ENCODE measurements around the gene ZNF692. TPM values are rescaled to one million over a fixed set of nuclear protein-coding genes. Genes with fewer than 3 reads are reported as not detected.

Gene ZNF692
- total and polyA plus RNA-seq, 2 of the 13 experiments (the other 11 are each of a cell fraction or from before 2014, with no cell fraction given), result 27.3 to 45.8 TPM

- CTCF ChIA-PET (ENCODE audit: low intra/inter-chr PET ratio, low total read pairs), result no interaction called here
- ATAC-seq (peak; percentile 87), DNase-seq (ENCODE audit: low spot score) (peak; percentile 80), FAIRE-seq (peak; percentile 80)
- POLR2A ChIA-PET, result interaction anchor here (1.0 to 4.2 kb wide), 10 partner anchors 11 to 80 kb away, joined by 3 to 108 read pairs (median 9); partner anchors contain the start of genes PGBD2, SH3BP5L and ZNF692
- 0 out of 2 replicates have a peak, but pooled peaks cover 2% of the 10 kb centered on the region for H4K20me1 ChIP-seq (ENCODE audit: insufficient read depth, low read length)
- H3K9me3 ChIP-seq (ENCODE audit: low read length), result no peaks in the 10 kb centered on the region
- H3K4me2 ChIP-seq (ENCODE audit: low read depth, low read length), result peak overlapping the region; percentile 83
- peak overlapping the region; percentile 58 to 87 (median 83) for H3K4me3 ChIP-seq (replicated peaks in 1 of 3; ENCODE audit: insufficient read depth in 1 of 3, low read depth in 2 of 3, low read length in 3 of 3)
- H3K79me2 ChIP-seq (ENCODE audit: insufficient read depth, low read length), result peaks cover 30% of the 10 kb centered on the region
- intact Hi-C loops (cut with micrococcal nuclease; ENCODE audit: unreplicated experiment), result loop anchor here (1.0 kb wide), 4 partner anchors 10 to 142 kb away; partner anchors contain the start of genes PGBD2 and ZNF692
- H3K27ac ChIP-seq (ENCODE audit: extremely low read length, insufficient read depth, low read length), result peak overlapping the region; percentile 96
- H2AFZ ChIP-seq (ENCODE audit: low read length), result no peak overlapping the region
- TSS peak; percentile 64 for BruUV-seq (replicated peaks)
- no peaks in the 10 kb centered on the region; a peak in 1 of 5 replicates for H3K27me3 ChIP-seq (ENCODE audit: control insufficient read depth in 1 of 2, insufficient read depth in 2 of 2, low read length in 2 of 2)
- WGBS (ENCODE audit: low lambda C conversion rate), result 0% methylated on average over 3 of the region's 82 CpGs
- in situ Hi-C loops (cut with HindIII; ENCODE audit: extremely low pct_ligation_motif_present, low pct_unique_long_range_greater_than_20kb), result no loop called here
- peaks cover 3 to 5% of the 10 kb centered on the region in 2 experiments; a peak in 2 of 5 replicates for H3K36me3 ChIP-seq (replicated peaks in 1 of 2; ENCODE audit: control insufficient read depth in 1 of 2, insufficient read depth in 2 of 2, low read length in 2 of 2)
- H3K9ac ChIP-seq (ENCODE audit: insufficient read depth, low read depth, low read length), result peak overlapping the region; percentile 93
- peaks cover 66% of the 10 kb centered on the region for H3K4me1 ChIP-seq (ENCODE audit: insufficient read depth, low read length)
- TF ChIP-seq GLI4 (CRISPR knock-in tag; IDR thresholded peaks at IDR 0.05; ENCODE audit: borderline replicate concordance) (no peak), ZC3H13 (CRISPR knock-in tag; IDR thresholded peaks at IDR 0.05) (peak; percentile 63; the same call in 1 of the 2 replicates), NFYB (CRISPR knock-in tag; IDR thresholded peaks at IDR 0.05) (peak; percentile 79), ZNF780A (CRISPR knock-in tag; IDR thresholded peaks at IDR 0.05) (no peak; the same call in 1 of the 2 replicates), WIZ (CRISPR knock-in tag; IDR thresholded peaks at IDR 0.05) (0 out of 2 replicates have a peak, but pooled peaks have one; percentile 7), PRDM4 (CRISPR knock-in tag; IDR thresholded peaks at IDR 0.05; ENCODE audit: borderline replicate concordance) (no peak), POLR2G (IDR thresholded peaks at IDR 0.05; ENCODE audit: low read depth, low read length) (peak; percentile 71), GATAD1 (CRISPR knock-in tag; IDR thresholded peaks at IDR 0.05) (peak; percentile 24; the same call in 1 of the 2 replicates), ZNF446 (CRISPR knock-in tag; IDR thresholded peaks at IDR 0.05) (0 out of 2 replicates have a peak, but pooled peaks have one; percentile 51), MYPOP (CRISPR knock-in tag; IDR thresholded peaks at IDR 0.05) (0 out of 2 replicates have a peak, but pooled peaks have one; percentile 63), ZNF644 (CRISPR knock-in tag; IDR thresholded peaks at IDR 0.05; ENCODE audit: low read depth) (no peak), YY1 (IDR thresholded peaks at IDR 0.05; ENCODE audit: insufficient read depth, insufficient replicate concordance, low read depth, low read length) (peak; percentile 48)
- TF ChIP-seq, protein P1, sequence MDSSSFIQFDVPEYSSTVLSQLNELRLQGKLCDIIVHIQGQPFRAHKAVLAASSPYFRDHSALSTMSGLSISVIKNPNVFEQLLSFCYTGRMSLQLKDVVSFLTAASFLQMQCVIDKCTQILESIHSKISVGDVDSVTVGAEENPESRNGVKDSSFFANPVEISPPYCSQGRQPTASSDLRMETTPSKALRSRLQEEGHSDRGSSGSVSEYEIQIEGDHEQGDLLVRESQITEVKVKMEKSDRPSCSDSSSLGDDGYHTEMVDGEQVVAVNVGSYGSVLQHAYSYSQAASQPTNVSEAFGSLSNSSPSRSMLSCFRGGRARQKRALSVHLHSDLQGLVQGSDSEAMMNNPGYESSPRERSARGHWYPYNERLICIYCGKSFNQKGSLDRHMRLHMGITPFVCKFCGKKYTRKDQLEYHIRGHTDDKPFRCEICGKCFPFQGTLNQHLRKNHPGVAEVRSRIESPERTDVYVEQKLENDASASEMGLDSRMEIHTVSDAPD (CRISPR knock-in tag; IDR thresholded peaks at IDR 0.05), result peak; percentile 57; the same call in 1 of the 2 replicates
- TF ChIP-seq, protein P2, sequence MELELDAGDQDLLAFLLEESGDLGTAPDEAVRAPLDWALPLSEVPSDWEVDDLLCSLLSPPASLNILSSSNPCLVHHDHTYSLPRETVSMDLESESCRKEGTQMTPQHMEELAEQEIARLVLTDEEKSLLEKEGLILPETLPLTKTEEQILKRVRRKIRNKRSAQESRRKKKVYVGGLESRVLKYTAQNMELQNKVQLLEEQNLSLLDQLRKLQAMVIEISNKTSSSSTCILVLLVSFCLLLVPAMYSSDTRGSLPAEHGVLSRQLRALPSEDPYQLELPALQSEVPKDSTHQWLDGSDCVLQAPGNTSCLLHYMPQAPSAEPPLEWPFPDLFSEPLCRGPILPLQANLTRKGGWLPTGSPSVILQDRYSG (CRISPR knock-in tag; IDR thresholded peaks at IDR 0.05), result no peak
- TF ChIP-seq, protein P3, sequence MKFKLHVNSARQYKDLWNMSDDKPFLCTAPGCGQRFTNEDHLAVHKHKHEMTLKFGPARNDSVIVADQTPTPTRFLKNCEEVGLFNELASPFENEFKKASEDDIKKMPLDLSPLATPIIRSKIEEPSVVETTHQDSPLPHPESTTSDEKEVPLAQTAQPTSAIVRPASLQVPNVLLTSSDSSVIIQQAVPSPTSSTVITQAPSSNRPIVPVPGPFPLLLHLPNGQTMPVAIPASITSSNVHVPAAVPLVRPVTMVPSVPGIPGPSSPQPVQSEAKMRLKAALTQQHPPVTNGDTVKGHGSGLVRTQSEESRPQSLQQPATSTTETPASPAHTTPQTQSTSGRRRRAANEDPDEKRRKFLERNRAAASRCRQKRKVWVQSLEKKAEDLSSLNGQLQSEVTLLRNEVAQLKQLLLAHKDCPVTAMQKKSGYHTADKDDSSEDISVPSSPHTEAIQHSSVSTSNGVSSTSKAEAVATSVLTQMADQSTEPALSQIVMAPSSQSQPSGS (CRISPR knock-in tag; IDR thresholded peaks at IDR 0.05), result peak; percentile 47; the same call in 1 of the 2 replicates
These were observed 20.3 kb downstream of the ZNF692 start for GRCh38 chr1:248838357-248839167.

All from HepG2 (cell line).